Activated B cell treated with CpG ODN at 0.5 μM for 24 hours (primary cell): ENCODE results near the gene PROCR. TPM values are rescaled to one million over a fixed set of nuclear protein-coding genes. Genes with fewer than 3 reads are reported as not detected.
A peak's percentile ranks its signal among the peaks of the same experiment; 100 is the strongest.
"Not testable (repeated sequence)": the region's sequence is repeated elsewhere in the genome, so short reads cannot be mapped to it uniquely, and the experiment has no call there.

Source experiments
- ATAC-seq: fragments of 200-7000 bp; cut with Tn5 transposase; one replicate; pipeline ENCODE4 v1.10.0; 2021; ENCODE audit warnings: low read depth, mild to moderate bottlenecking, moderate library complexity
- CTCF ChIA-PET: fragments of 350-600 bp; sonication (Branson Sonifier 250); formaldehyde crosslinking; loops from one replicate; lab custom pipeline; 2021; ENCODE audit warnings: antibody characterized with exemption; lab: Charles Lee
- POLR2A ChIA-PET: fragments of 350-600 bp; sonication (Branson Sonifier 250); formaldehyde crosslinking; loops from one replicate; lab custom pipeline; 2021; ENCODE audit warnings: antibody characterized with exemption; lab: Charles Lee
- DNase-seq: peaks from one replicate; pipeline ENCODE4 v3.0.0; 2022
- H3K27ac Mint-ChIP-seq: one replicate; pipeline ENCODE4 v1.8.0; 2020; ENCODE audit warnings: mixed read lengths
- H3K27me3 Mint-ChIP-seq: one replicate; pipeline ENCODE4 v1.8.0; 2021; ENCODE audit warnings: mixed read lengths
- H3K36me3 Mint-ChIP-seq: one replicate; pipeline ENCODE4 v1.8.0; 2021; ENCODE audit warnings: low read depth, mixed read lengths
- H3K4me1 Mint-ChIP-seq: one replicate; pipeline ENCODE4 v1.8.0; 2021; ENCODE audit warnings: mixed read lengths
- H3K4me3 Mint-ChIP-seq: one replicate; pipeline ENCODE4 v1.8.0; 2020; ENCODE audit warnings: mild to moderate bottlenecking, mixed read lengths
- H3K9me3 Mint-ChIP-seq: one replicate; pipeline ENCODE4 v1.8.0; 2020; ENCODE audit warnings: mixed read lengths
- intact Hi-C: fragments of 100-400 bp; cut with micrococcal nuclease; formaldehyde crosslinking; loops from one replicate; pipeline ENCODE4 v1.15.1; 2024
- total RNA-seq: library from RNA; stranded (reverse); gene quantifications from 2 replicates; pipeline ENCODE4 v1.2.3, GENCODE V29; 2022
- TF ChIP-seq, protein P1 (sequence below): fragments of 200-600 bp; IDR thresholded peaks from one replicate; pipeline ENCODE4 v1.8.0; 2022; ENCODE audit warnings: antibody characterized with exemption, mild to moderate bottlenecking

The PROCR gene
- total RNA-seq, 1 donor from 2014 or later = 0.40 TPM

DNA sequence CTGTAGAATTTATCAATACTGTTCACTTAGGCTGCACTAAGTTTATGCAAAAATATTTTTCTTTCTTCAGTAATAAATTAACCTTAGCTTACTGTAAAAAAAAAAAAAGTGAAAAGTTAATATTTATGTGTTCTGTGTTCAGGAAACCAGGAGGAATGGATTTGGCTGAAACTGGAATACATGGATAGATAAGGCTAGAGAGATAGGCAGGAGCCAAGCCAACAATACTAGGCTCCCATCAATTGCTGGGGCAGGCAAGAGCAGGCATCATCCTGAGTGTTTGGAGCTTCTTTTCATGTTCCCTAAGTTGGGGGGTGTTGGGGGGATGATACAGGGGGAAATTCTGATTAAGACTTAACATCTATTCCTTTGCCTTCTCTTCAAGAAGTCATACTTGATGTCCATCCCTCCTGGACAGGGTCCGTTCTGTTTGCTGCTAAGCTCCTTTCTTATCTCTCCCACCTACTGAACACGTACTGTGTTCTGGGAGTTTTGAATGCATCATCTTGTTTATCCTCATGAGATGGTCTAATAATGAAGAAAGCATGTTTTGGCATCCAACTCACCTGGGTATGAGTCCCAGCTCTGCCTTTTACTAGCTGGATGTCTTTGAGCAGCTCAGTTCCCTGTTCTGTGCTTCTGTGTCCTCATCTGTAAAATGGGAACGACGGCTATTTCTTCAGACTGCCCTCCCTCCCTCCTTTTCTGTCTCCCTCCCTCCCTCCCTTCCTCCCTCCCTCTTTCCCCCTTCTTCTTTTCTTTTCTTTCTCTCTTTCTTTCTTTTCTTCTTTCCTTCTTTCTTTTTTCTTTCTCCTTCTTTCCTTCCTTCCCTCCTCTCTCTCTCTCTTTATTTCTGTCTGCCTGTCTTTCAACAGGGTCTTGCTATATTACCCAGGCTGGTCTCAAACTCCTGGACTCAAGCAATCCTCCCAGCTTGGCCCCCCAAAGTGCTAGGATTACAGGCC lies 6.4 kb upstream of the PROCR start:
- ATAC-seq (no peak), DNase-seq (no peak)
- Mint-ChIP-seq H3K4me3 (no peak overlapping the region), H3K9me3 (no peaks in the 10 kb centered on the region), H3K27me3 (no peaks in the 10 kb centered on the region), H3K4me1 (peaks cover 7% of the 10 kb centered on the region), H3K36me3 (no peaks in the 10 kb centered on the region), H3K27ac (no peak overlapping the region)
- TF ChIP-seq, protein P1, sequence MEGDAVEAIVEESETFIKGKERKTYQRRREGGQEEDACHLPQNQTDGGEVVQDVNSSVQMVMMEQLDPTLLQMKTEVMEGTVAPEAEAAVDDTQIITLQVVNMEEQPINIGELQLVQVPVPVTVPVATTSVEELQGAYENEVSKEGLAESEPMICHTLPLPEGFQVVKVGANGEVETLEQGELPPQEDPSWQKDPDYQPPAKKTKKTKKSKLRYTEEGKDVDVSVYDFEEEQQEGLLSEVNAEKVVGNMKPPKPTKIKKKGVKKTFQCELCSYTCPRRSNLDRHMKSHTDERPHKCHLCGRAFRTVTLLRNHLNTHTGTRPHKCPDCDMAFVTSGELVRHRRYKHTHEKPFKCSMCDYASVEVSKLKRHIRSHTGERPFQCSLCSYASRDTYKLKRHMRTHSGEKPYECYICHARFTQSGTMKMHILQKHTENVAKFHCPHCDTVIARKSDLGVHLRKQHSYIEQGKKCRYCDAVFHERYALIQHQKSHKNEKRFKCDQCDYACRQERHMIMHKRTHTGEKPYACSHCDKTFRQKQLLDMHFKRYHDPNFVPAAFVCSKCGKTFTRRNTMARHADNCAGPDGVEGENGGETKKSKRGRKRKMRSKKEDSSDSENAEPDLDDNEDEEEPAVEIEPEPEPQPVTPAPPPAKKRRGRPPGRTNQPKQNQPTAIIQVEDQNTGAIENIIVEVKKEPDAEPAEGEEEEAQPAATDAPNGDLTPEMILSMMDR = no peak
- ChIA-PET CTCF (no interaction called here), POLR2A (no interaction called here)
- intact Hi-C loops = no loop called here

DNA sequence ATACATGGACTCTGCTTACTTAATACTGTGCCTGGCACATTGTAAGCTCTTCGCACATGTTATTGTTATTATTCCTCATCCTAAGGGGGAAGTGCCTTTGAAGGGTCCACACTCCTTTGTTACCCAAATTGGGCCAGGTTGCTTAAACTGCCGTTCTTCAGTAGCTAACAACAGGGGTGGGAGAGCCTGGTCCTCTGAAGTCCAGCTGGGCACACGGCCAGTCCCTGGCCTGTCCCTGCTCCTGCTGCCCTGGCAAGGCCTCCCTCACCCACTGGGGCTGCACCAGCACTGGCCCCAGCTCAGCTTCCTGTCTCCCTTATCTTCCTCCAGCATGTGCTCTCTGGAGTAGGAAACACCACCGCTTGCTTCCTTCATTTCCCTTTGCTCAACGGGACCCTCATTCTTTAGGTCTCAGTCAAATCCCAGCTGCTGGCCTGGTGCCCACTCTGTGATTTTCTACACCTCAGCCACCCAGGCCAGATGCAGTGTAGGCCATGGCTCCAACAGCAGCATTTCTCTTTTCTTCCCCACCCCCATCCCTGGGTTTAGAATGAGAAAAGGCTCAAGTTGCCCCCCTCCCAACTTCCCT lies 5.5 kb upstream of the PROCR start:
- no peaks in the 10 kb centered on the region for H3K9me3 Mint-ChIP-seq
- H3K4me1 Mint-ChIP-seq = peaks cover 4% of the 10 kb centered on the region
- ChIA-PET POLR2A (no interaction called here), CTCF (interaction anchor here (0.7 kb wide), 1 partner anchor 32 kb away, joined by 3 read pairs; no protein-coding TSS in a partner anchor)
- H3K4me3 Mint-ChIP-seq = no peak overlapping the region
- no peak for DNase-seq
- ATAC-seq = no peak
- TF ChIP-seq, protein P1 = no peak
- no peaks in the 10 kb centered on the region for H3K27me3 Mint-ChIP-seq
- intact Hi-C loops = no loop called here
- H3K36me3 Mint-ChIP-seq = no peaks in the 10 kb centered on the region
- H3K27ac Mint-ChIP-seq = no peak overlapping the region

DNA sequence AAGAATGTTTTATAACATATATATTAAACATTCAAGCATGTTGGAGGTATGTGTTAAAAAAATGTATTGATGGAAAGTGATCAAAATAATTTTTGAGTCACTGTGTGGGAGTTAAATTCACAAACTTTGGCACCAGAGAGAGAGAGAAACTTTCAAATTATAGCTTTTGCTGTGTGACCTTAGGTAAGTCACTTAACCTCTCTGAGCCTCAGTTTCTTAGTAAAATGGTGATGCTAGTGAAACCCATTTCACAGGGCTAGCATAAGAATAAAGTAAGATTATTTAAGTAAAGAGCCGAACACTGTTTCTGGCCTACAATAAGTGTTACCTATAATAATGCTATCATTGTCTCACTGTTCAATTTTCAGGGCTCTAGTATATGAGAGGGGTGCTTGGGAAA lies 4.1 kb upstream of the PROCR start:
- no peaks in the 10 kb centered on the region for H3K9me3 Mint-ChIP-seq
- ChIA-PET POLR2A (no interaction called here), CTCF (no interaction called here)
- H3K4me1 Mint-ChIP-seq = peaks cover 12% of the 10 kb centered on the region
- H3K4me3 Mint-ChIP-seq = no peak overlapping the region
- intact Hi-C loops = no loop called here
- TF ChIP-seq, protein P1 = no peak
- ATAC-seq = no peak
- DNase-seq = no peak
- no peak overlapping the region for H3K27ac Mint-ChIP-seq
- no peaks in the 10 kb centered on the region for H3K36me3 Mint-ChIP-seq
- H3K27me3 Mint-ChIP-seq = no peaks in the 10 kb centered on the region

DNA sequence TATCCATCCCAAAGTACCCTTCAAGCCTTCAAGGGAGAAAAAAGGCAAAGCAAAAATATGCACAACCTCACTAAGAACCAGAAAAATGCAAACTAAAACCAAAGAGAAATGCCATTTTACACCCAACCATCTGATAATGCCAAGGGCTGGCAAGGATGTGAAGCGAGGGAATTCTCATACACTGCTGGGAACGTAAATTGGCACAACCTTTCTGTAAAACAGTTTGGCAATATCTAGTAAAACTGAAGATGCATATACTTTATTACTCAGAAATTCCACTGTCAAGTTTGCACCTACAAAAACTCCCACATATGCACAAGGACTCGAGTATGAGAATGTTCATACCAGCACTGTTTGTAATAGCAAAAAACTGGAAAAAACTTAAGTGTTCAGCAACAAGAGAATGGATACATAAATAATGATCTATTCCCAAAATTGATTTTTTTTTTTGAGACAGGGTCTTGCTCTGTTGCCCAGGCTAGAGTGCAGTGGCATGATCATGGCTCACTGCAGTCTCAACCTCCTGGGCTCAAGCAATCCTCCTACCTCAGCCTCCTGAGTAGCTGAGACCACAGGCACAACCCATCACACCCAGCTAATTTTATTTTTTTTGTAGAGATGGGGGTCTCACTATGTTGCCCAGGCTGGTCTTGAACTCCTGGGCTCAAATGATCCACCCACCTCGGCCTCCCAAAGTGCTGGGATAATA lies 3.0 kb upstream of the PROCR start:
- H3K27ac Mint-ChIP-seq, H3K36me3 Mint-ChIP-seq, CTCF ChIA-PET, H3K27me3 Mint-ChIP-seq, H3K4me3 Mint-ChIP-seq, DNase-seq, intact Hi-C loops, H3K9me3 Mint-ChIP-seq, POLR2A ChIA-PET, ATAC-seq: not testable (repeated sequence)
- H3K4me1 Mint-ChIP-seq = peaks cover 12% of the 10 kb centered on the region

DNA sequence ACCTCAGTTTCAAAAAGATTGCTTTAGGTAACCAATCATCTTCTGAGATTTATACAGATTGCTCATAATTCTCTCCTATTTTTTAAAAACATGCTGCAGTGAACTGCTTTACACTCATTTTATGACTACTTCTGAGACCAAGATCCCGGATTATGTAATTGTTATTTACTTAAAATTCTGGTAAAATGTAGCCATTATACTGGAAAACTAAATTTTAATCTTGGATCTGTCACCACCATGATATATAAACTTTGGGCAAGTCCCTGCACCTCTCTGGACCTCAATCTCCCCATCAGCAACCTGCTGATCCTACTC lies 477 bp upstream of the PROCR start:
- POLR2A ChIA-PET = no interaction called here
- CTCF ChIA-PET = no interaction called here
- TF ChIP-seq, protein P1 = no peak
- Mint-ChIP-seq H3K36me3 (no peaks in the 10 kb centered on the region), H3K4me3 (peak overlapping the region; percentile 13), H3K27ac (no peak overlapping the region), H3K9me3 (no peaks in the 10 kb centered on the region), H3K4me1 (peaks cover 12% of the 10 kb centered on the region), H3K27me3 (no peaks in the 10 kb centered on the region)
- DNase-seq (no peak), ATAC-seq (no peak)
- intact Hi-C loops = no loop called here
